ENCODE data around the gene C7orf33.
A peak's percentile ranks its signal among the peaks of the same experiment; 100 is the strongest.
"Not testable (repeated sequence)": the region's sequence is repeated elsewhere in the genome, so short reads cannot be mapped to it uniquely, and the experiment has no call there.

C7orf33 gene

GRCh38 chr7:148590471-148590870 lies at the start of gene C7orf33:
Gene C7orf33, plus strand, starts transcription at chr7:148590766. Its CDS starts 160 bp downstream, at chr7:148590926.
- no peak for DNase-seq (ENCODE audit: low spot score)

GRCh38 chr7:148541891-148542504 lies 48.6 kb upstream of the C7orf33 start:
- no peak for DNase-seq (ENCODE audit: low spot score)

GRCh38 chr7:148543302-148543701 lies 47.3 kb upstream of the C7orf33 start:
- no peak for DNase-seq (ENCODE audit: low spot score)

- DNase-seq (ENCODE audit: low spot score): no peak
Observed at GRCh38 chr7:148545172-148545571, 45.4 kb upstream of the C7orf33 start.

GRCh38 chr7:148545932-148546331 lies 44.6 kb upstream of the C7orf33 start:
- DNase-seq (ENCODE audit: low spot score): no peak

GRCh38 chr7:148546857-148547256 lies 43.7 kb upstream of the C7orf33 start:
- DNase-seq (ENCODE audit: low spot score): no peak

GRCh38 chr7:148547951-148548350 lies 42.6 kb upstream of the C7orf33 start:
- no peak for DNase-seq (ENCODE audit: low spot score)

- no peak for DNase-seq (ENCODE audit: low spot score)
Observed at GRCh38 chr7:148553979-148554378, 36.6 kb upstream of the C7orf33 start.

- no peak for DNase-seq (ENCODE audit: low spot score)
Observed at GRCh38 chr7:148556892-148557291, 33.7 kb upstream of the C7orf33 start.

GRCh38 chr7:148558914-148559313 lies 31.7 kb upstream of the C7orf33 start:
- DNase-seq (ENCODE audit: low spot score): no peak

GRCh38 chr7:148561099-148561498 lies 29.5 kb upstream of the C7orf33 start:
- DNase-seq (ENCODE audit: low spot score): no peak

GRCh38 chr7:148563583-148564274 lies 26.8 kb upstream of the C7orf33 start:
- DNase-seq (ENCODE audit: low spot score): no peak

- peak; percentile 78 for DNase-seq (ENCODE audit: low spot score)
Observed at GRCh38 chr7:148564275-148564951, 26.2 kb upstream of the C7orf33 start.

- no peak for DNase-seq (ENCODE audit: low spot score)
Observed at GRCh38 chr7:148566736-148567135, 23.8 kb upstream of the C7orf33 start.

GRCh38 chr7:148567524-148567923 lies 23.0 kb upstream of the C7orf33 start:
- no peak for DNase-seq (ENCODE audit: low spot score)

GRCh38 chr7:148570510-148570909 lies 20.1 kb upstream of the C7orf33 start:
- no peak for DNase-seq (ENCODE audit: low spot score)

- not testable (repeated sequence) for DNase-seq (ENCODE audit: low spot score)
Observed at GRCh38 chr7:148570973-148571372, 19.6 kb upstream of the C7orf33 start.

GRCh38 chr7:148571381-148571780 lies 19.2 kb upstream of the C7orf33 start:
- no peak for DNase-seq (ENCODE audit: low spot score)

GRCh38 chr7:148572067-148572522 lies 18.5 kb upstream of the C7orf33 start:
- no peak for DNase-seq (ENCODE audit: low spot score)

- not testable (repeated sequence) for DNase-seq (ENCODE audit: low spot score)
Observed at GRCh38 chr7:148573581-148573980, 17.0 kb upstream of the C7orf33 start.

GRCh38 chr7:148575640-148576411 lies 14.7 kb upstream of the C7orf33 start:
- peak; percentile 71 for DNase-seq (ENCODE audit: low spot score)

- DNase-seq (ENCODE audit: low spot score): no peak
Observed at GRCh38 chr7:148579366-148579765, 11.2 kb upstream of the C7orf33 start.
